Left lobe of liver (tissue), 2 donors: Measurements from ENCODE around the gene KAZN. TPM values are rescaled to one million over a fixed set of nuclear protein-coding genes. Genes with fewer than 3 reads are reported as not detected.

Experiments used
- ATAC-seq: fragments of 200-7000 bp; cut with Tn5 transposase; one replicate; pipeline ENCODE4 v1.9.1; 2020; ENCODE audit warnings: mild to moderate bottlenecking, moderate library complexity
- DNase-seq: peaks from one replicate; pipeline ENCODE4 v3.0.0-alpha.2; 2020; ENCODE audit warnings: low spot score
- total RNA-seq: library from RNA; stranded (reverse); gene quantifications from one replicate; pipeline ENCODE4 v1.2.1, GENCODE V29; 2021
- donor health status: DM: no; HTN: no; CAD: no; lungs with moderate emphysema.
- donor health status: DM: no; HTN: yes; CAD: no.

Gene KAZN
- total RNA-seq, 1 donor from 2014 or later, result 4.4 TPM

GRCh38 chr1:15064217-15064929 is 465.9 kb downstream of the KAZN start:
- DNase-seq (no peak), ATAC-seq (no peak)

GRCh38 chr1:15065291-15065690 is 466.8 kb downstream of the KAZN start:
- ATAC-seq (no peak), DNase-seq (no peak)

GRCh38 chr1:15065736-15066135 is 467.3 kb downstream of the KAZN start:
- ATAC-seq, result no peak
- DNase-seq, result no peak

- no peak for ATAC-seq
- DNase-seq, result no peak
Observed at GRCh38 chr1:15066191-15066590, 467.7 kb downstream of the KAZN start.

- ATAC-seq (no peak), DNase-seq (no peak)
Observed at GRCh38 chr1:15067148-15067547, 468.7 kb downstream of the KAZN start.

GRCh38 chr1:15068152-15068551 is 469.7 kb downstream of the KAZN start:
- DNase-seq, result no peak
- no peak for ATAC-seq

GRCh38 chr1:15068997-15069396 is 470.5 kb downstream of the KAZN start:
- DNase-seq (no peak), ATAC-seq (no peak)

GRCh38 chr1:15070145-15070748 is 471.8 kb downstream of the KAZN start:
- DNase-seq, result no peak
- ATAC-seq, result no peak

GRCh38 chr1:15071936-15072335 is 473.5 kb downstream of the KAZN start:
- ATAC-seq, result no peak

GRCh38 chr1:15073799-15074308 is 475.4 kb downstream of the KAZN start:
- ATAC-seq, result no peak
- no peak for DNase-seq

More at GRCh38 chr1:15071936-15072335, 473.5 kb downstream of the KAZN start:
- DNase-seq, result no peak

- no peak for ATAC-seq
- DNase-seq, result no peak
Observed at GRCh38 chr1:15075175-15075574, 476.7 kb downstream of the KAZN start.

- peak; percentile 23 for ATAC-seq
- no peak for DNase-seq
Observed at GRCh38 chr1:15075817-15076216, 477.3 kb downstream of the KAZN start.

GRCh38 chr1:15076807-15077206 is 478.3 kb downstream of the KAZN start:
- no peak for ATAC-seq
- DNase-seq, result no peak

- ATAC-seq (no peak), DNase-seq (no peak)
Observed at GRCh38 chr1:15077384-15077783, 478.9 kb downstream of the KAZN start.

GRCh38 chr1:15080328-15081007 is 482.0 kb downstream of the KAZN start:
- no peak for DNase-seq

GRCh38 chr1:15081102-15081501 is 482.6 kb downstream of the KAZN start:
- no peak for DNase-seq
- no peak for ATAC-seq

More at GRCh38 chr1:15080328-15081007, 482.0 kb downstream of the KAZN start:
- ATAC-seq, result no peak

- no peak for ATAC-seq
Observed at GRCh38 chr1:15083578-15083977, 485.1 kb downstream of the KAZN start.

GRCh38 chr1:15088281-15088971 is 489.9 kb downstream of the KAZN start:
- DNase-seq (no peak), ATAC-seq (peak; percentile 31)

More at GRCh38 chr1:15083578-15083977, 485.1 kb downstream of the KAZN start:
- no peak for DNase-seq

GRCh38 chr1:15089258-15089992 is 490.9 kb downstream of the KAZN start:
- no peak for DNase-seq
- ATAC-seq, result no peak

- ATAC-seq, result peak; percentile 57
Observed at GRCh38 chr1:15090373-15090772, 491.9 kb downstream of the KAZN start.

More at GRCh38 chr1:15090373-15090772, 491.9 kb downstream of the KAZN start:
- no peak for DNase-seq
